ENCODE results near the gene SPAG16.

DNA sequence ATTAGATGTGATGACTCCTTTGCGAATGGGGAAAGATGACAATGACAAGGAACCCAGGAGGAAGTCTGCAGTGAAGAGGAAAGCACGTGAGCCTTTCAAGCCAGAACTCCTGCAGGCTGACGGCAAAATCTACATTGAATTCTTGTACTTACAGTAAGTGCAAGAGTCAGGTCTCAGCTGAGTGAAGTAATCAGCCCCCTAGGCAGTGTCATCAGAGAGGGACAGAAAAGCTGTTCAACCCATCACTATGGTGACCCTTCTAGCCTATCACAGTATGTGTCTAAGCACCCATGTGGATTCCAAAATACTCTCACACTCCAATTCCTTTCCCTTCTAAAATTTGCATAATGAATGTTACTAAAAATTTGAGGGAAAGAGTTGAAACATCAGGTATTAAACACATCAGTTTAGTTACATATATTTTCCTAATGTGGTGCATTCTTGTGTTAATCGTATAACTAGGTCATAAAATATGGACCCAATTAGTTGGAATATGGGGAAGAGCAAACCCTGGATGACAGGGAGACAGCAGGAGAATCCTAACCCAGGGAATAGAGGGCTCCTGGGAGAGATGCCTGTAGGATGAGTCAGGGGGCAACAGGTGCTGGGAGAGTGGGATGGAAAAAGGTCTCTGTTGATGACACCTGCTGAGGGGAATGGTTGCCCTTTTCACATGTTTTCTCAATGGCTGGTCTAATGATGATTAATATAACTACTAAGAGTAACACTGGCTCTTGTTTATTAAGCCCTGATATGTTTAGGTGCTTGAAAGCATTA lies 1166.0 kb downstream of the SPAG16 start:
- TF ChIP-seq, protein P1, sequence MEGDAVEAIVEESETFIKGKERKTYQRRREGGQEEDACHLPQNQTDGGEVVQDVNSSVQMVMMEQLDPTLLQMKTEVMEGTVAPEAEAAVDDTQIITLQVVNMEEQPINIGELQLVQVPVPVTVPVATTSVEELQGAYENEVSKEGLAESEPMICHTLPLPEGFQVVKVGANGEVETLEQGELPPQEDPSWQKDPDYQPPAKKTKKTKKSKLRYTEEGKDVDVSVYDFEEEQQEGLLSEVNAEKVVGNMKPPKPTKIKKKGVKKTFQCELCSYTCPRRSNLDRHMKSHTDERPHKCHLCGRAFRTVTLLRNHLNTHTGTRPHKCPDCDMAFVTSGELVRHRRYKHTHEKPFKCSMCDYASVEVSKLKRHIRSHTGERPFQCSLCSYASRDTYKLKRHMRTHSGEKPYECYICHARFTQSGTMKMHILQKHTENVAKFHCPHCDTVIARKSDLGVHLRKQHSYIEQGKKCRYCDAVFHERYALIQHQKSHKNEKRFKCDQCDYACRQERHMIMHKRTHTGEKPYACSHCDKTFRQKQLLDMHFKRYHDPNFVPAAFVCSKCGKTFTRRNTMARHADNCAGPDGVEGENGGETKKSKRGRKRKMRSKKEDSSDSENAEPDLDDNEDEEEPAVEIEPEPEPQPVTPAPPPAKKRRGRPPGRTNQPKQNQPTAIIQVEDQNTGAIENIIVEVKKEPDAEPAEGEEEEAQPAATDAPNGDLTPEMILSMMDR (conservative IDR thresholded peaks at IDR 0.05): no peak
- no peak for TF ChIP-seq ZFX (IDR thresholded peaks at IDR 0.05)
